HL-60 (cell line): Measurements from ENCODE around the gene TBC1D3B.

ENCODE experiments used
- DNase-seq, 2 experiments: peaks; one replicate each; pipeline ENCODE4 v3.0.0-alpha.2; 2010 to 2020; ENCODE audit warnings: low read depth in 1 of 2, low spot score in 1 of 2
- H3K27ac ChIP-seq: fragments of 250-450 bp; sonication (Bioruptor Pico); replicated peaks from 2 replicates; pipeline ENCODE4 v1.5.1; 2020; ENCODE audit warnings: mild to moderate bottlenecking, moderate library complexity
- H3K27me3 ChIP-seq: fragments of 250-450 bp; sonication (Bioruptor Pico); 2 replicates; pipeline ENCODE4 v1.5.1; 2021; ENCODE audit warnings: mild to moderate bottlenecking, moderate library complexity; ENCODE audit not compliant: insufficient read depth, poor library complexity, severe bottlenecking
- H3K4me3 ChIP-seq: replicated peaks from 2 replicates; pipeline ENCODE4 v1.5.1; 2011; ENCODE audit warnings: mild to moderate bottlenecking, control low read depth, low read length; ENCODE audit not compliant: insufficient read depth
- GABPA ChIP-seq: IDR thresholded peaks from 2 replicates; pipeline ENCODE4 v1.6.1; 2012; ENCODE audit warnings: low read depth
- POLR2AphosphoS5 ChIP-seq: IDR thresholded peaks from 2 replicates; pipeline ENCODE4 v1.6.1; 2012; ENCODE audit warnings: low read depth
- SPI1 ChIP-seq: IDR thresholded peaks from 2 replicates; pipeline ENCODE4 v1.6.1; 2012; ENCODE audit warnings: low read depth, mild to moderate bottlenecking, borderline replicate concordance
- TF ChIP-seq, protein P1 (sequence below): IDR thresholded peaks from one replicate; pipeline ENCODE4 v1.5.1; 2011; ENCODE audit warnings: low read length, control low read depth, inconsistent platforms; ENCODE audit not compliant: insufficient read depth
- TF ChIP-seq, protein P2 (sequence below): IDR thresholded peaks from 2 replicates; pipeline ENCODE4 v1.6.1; 2012; ENCODE audit warnings: low read depth; ENCODE audit not compliant: insufficient replicate concordance

Gene TBC1D3B

DNA sequence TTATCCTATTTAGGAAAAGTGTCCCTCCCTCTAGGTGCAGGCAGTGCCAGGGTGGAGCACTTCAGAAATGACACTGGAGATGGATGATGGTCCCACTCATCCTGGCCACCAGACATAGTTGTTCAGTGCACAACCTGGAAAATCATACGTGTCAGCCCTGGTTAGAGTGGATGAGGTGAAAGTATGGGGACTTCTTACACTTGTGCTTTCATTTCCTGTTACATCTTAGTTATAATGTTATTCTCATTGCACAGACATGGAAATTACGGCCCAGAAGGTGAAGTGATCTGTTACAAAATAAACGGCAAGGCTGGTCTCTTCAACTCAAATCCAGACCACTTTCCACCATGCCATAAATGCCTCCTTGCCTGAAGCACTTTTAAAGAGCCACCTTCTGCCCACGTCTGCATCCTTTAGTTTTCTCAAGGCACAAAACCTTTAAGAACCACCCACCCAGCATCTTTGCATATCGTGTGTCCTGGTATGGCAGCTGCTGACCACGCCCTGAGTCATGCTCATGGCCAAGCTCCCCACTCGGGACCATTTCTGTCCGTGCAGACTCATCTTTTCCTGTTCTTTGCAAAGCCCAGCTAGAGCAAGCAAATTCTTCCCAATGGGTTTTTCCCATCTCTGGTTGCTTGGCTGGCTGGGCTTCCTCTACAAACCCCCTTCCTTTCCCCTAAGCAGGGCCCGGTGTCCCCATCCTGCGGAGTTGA lies 22.4 kb downstream of the TBC1D3B start:
- Histone ChIP-seq H3K27me3 (no peaks in the 10 kb centered on the region), H3K4me3 (no peak overlapping the region), H3K27ac (no peak overlapping the region)
- TF ChIP-seq, protein P1, sequence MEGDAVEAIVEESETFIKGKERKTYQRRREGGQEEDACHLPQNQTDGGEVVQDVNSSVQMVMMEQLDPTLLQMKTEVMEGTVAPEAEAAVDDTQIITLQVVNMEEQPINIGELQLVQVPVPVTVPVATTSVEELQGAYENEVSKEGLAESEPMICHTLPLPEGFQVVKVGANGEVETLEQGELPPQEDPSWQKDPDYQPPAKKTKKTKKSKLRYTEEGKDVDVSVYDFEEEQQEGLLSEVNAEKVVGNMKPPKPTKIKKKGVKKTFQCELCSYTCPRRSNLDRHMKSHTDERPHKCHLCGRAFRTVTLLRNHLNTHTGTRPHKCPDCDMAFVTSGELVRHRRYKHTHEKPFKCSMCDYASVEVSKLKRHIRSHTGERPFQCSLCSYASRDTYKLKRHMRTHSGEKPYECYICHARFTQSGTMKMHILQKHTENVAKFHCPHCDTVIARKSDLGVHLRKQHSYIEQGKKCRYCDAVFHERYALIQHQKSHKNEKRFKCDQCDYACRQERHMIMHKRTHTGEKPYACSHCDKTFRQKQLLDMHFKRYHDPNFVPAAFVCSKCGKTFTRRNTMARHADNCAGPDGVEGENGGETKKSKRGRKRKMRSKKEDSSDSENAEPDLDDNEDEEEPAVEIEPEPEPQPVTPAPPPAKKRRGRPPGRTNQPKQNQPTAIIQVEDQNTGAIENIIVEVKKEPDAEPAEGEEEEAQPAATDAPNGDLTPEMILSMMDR: no peak
- TF ChIP-seq GABPA: no peak
- TF ChIP-seq POLR2AphosphoS5: no peak
- no peak for TF ChIP-seq SPI1
- TF ChIP-seq, protein P2, sequence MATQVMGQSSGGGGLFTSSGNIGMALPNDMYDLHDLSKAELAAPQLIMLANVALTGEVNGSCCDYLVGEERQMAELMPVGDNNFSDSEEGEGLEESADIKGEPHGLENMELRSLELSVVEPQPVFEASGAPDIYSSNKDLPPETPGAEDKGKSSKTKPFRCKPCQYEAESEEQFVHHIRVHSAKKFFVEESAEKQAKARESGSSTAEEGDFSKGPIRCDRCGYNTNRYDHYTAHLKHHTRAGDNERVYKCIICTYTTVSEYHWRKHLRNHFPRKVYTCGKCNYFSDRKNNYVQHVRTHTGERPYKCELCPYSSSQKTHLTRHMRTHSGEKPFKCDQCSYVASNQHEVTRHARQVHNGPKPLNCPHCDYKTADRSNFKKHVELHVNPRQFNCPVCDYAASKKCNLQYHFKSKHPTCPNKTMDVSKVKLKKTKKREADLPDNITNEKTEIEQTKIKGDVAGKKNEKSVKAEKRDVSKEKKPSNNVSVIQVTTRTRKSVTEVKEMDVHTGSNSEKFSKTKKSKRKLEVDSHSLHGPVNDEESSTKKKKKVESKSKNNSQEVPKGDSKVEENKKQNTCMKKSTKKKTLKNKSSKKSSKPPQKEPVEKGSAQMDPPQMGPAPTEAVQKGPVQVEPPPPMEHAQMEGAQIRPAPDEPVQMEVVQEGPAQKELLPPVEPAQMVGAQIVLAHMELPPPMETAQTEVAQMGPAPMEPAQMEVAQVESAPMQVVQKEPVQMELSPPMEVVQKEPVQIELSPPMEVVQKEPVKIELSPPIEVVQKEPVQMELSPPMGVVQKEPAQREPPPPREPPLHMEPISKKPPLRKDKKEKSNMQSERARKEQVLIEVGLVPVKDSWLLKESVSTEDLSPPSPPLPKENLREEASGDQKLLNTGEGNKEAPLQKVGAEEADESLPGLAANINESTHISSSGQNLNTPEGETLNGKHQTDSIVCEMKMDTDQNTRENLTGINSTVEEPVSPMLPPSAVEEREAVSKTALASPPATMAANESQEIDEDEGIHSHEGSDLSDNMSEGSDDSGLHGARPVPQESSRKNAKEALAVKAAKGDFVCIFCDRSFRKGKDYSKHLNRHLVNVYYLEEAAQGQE: no peak
- no peak for DNase-seq

DNA sequence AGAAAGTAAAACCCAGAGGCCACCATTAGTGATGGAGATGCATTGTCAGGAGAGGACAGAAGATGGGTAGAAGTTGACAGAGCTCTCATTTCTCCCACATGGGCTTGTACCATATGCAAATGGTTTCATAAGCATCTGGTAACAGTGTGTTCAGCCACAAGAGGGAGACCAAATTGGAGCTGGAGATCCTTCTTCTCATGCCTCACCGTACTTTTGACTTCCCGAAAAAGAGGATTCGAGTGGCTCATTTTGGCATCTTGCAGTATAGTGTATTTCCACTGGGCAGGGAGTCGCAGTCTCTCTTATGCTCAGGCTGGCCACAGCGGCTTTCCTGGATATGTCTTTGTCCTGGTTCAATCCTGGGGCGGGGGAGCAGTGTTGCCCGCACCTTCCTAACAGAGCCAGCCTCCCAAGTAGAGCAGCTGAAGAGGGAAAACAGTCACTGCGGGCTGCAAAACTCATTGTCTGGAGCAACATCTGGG lies 23.8 kb downstream of the TBC1D3B start:
- H3K4me3 ChIP-seq: no peak overlapping the region
- no peaks in the 10 kb centered on the region for H3K27me3 ChIP-seq
- no peak for TF ChIP-seq SPI1
- no peak overlapping the region for H3K27ac ChIP-seq
- DNase-seq: peak in 1 of 2 experiments; percentile 14

DNA sequence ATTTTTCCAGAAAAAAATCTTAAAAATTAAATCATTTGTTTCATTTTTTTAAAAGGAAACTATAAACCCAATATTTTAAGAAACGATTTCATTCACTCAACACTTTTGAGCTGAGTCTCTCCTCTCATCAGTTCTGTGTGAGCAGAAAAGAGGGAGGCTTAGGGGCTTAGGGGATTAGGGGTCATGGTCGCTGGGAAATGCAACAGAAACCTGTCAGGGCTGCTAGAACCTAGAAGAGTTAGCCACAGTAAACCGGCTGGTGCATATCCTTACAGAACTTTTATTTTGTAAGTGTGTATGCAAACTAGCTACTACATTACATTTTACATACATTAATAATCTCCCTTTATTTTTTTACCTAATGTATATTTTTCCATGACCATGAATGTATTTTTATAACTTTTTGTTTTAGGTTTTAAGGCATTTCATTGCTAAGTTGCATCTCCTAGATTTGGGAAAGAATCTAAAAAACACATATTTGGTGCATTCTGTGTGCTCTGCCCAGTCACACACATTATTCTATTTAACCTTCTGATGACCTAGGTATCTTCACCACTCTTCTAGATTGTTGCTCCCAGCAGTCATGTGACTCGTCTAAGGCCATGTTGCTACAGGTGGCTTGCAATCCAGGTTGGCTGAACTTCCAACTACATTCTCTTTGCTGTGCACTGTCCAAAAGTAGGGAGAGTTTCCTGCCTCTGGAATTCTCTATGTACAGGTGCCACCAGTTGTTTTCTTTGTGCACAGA lies 24.4 kb downstream of the TBC1D3B start:
- H3K27me3 ChIP-seq: no peaks in the 10 kb centered on the region
- no peak for DNase-seq

More for the DNA sequence above, 24.4 kb downstream of the TBC1D3B start:
- TF ChIP-seq POLR2AphosphoS5 (no peak), SPI1 (no peak), GABPA (no peak)
- TF ChIP-seq, protein P2: no peak
- TF ChIP-seq, protein P1: no peak
- Histone ChIP-seq H3K4me3 (no peak overlapping the region), H3K27ac (no peak overlapping the region)
